H1 (cell line): ENCODE data around the gene EFEMP2. TPM values are rescaled to one million over a fixed set of nuclear protein-coding genes. Genes with fewer than 3 reads are reported as not detected.

ENCODE experiments used
- CBX5 ChIP-seq: fragments of 300-800, 300-1000 bp; sonication (generic); IDR thresholded peaks from 2 replicates; pipeline ENCODE4 v1.7.1; 2016; ENCODE audit warnings: antibody characterized with exemption, low read length, low read depth
- CHD2 ChIP-seq: IDR thresholded peaks from 2 replicates; pipeline ENCODE4 v1.6.1; 2012; ENCODE audit warnings: low read length, improper control_type of control experiment
- CREB1 ChIP-seq: IDR thresholded peaks from 2 replicates; pipeline ENCODE4 v1.6.1; 2012; ENCODE audit warnings: inconsistent platforms
- EGR1 ChIP-seq: IDR thresholded peaks from 2 replicates; pipeline ENCODE4 v1.6.1; 2011; ENCODE audit warnings: low read depth, low read length, borderline replicate concordance
- EP300 ChIP-seq, 2 experiments: IDR thresholded peaks; 1 replicate in 1 of 2; 2 replicates in 1 of 2; pipeline ENCODE4 v1.6.1; 2011 to 2012; ENCODE audit warnings: low read depth in 2 of 2, low read length in 2 of 2, mild to moderate bottlenecking in 2 of 2, borderline replicate concordance in 1 of 2, inconsistent platforms in 1 of 2, moderate library complexity in 1 of 2
- FOSL1 ChIP-seq: IDR thresholded peaks from 2 replicates; pipeline ENCODE4 v1.6.1; 2011; ENCODE audit warnings: mild to moderate bottlenecking, low read depth, low read length, moderate library complexity; ENCODE audit not compliant: insufficient read depth
- GTF2F1 ChIP-seq: IDR thresholded peaks from 2 replicates; pipeline ENCODE4 v1.6.1; 2012; ENCODE audit warnings: low read depth, low read length, improper control_type of control experiment, borderline replicate concordance
- HDAC2 ChIP-seq, 2 experiments: fragments of 300-600 bp in 1 of 2; sonication (generic) in 1 of 2; IDR thresholded peaks; 2 replicates each; pipeline ENCODE4 v1.6.1; 2011 to 2012; ENCODE audit warnings: low read depth in 2 of 2, low read length in 2 of 2, mild to moderate bottlenecking in 2 of 2, moderate library complexity in 2 of 2, borderline replicate concordance in 1 of 2, inconsistent platforms in 1 of 2
- JUND ChIP-seq: IDR thresholded peaks from 2 replicates; pipeline ENCODE4 v1.6.1; 2011; ENCODE audit warnings: mild to moderate bottlenecking, improper control_type of control experiment, low read length
- KDM1A ChIP-seq: fragments of 200-600, 300-600 bp; sonication (generic); IDR thresholded peaks from 2 replicates; pipeline ENCODE4 v1.7.1; 2016; ENCODE audit warnings: mild to moderate bottlenecking, low read length, borderline replicate concordance
- NANOG ChIP-seq: IDR thresholded peaks from 2 replicates; pipeline ENCODE4 v1.6.1; 2011; ENCODE audit warnings: low read length, low read depth, mild to moderate bottlenecking, inconsistent platforms; ENCODE audit not compliant: insufficient read depth, poor library complexity, severe bottlenecking
- PHF8 ChIP-seq: fragments of 200-600 bp; sonication (generic); conservative IDR thresholded peaks from 2 replicates; pipeline ENCODE4 v1.7.1; 2012; ENCODE audit warnings: low read depth, mild to moderate bottlenecking, inconsistent platforms, low read length, moderate library complexity
- POLR2AphosphoS5 ChIP-seq: IDR thresholded peaks from 2 replicates; pipeline ENCODE4 v1.6.1; 2011; ENCODE audit warnings: low read depth, low read length
- POU5F1 ChIP-seq: IDR thresholded peaks from 2 replicates; pipeline ENCODE4 v1.6.1; 2011; ENCODE audit warnings: low read depth, mild to moderate bottlenecking, low read length, moderate library complexity
- RAD21 ChIP-seq, 2 experiments: IDR thresholded peaks in 1 of 2; conservative IDR thresholded peaks in 1 of 2; 2 replicates each; pipeline ENCODE4 v1.6.1; 2011; ENCODE audit warnings: low read depth in 2 of 2, low read length in 2 of 2, improper control_type of control experiment in 1 of 2, inconsistent platforms in 1 of 2, mild to moderate bottlenecking in 1 of 2, moderate library complexity in 1 of 2
- SIN3A ChIP-seq, 2 experiments: IDR thresholded peaks in 1 of 2; conservative IDR thresholded peaks in 1 of 2; 2 replicates each; pipeline ENCODE4 v1.6.1; 2011 to 2012; ENCODE audit warnings: low read length in 2 of 2, improper control_type of control experiment in 1 of 2, low read depth in 1 of 2, mild to moderate bottlenecking in 1 of 2
- SIX5 ChIP-seq: IDR thresholded peaks from 2 replicates; pipeline ENCODE4 v1.6.1; 2011; ENCODE audit warnings: mild to moderate bottlenecking, low read depth, low read length
- SRF ChIP-seq: IDR thresholded peaks from 2 replicates; pipeline ENCODE4 v1.6.1; 2011; ENCODE audit warnings: mild to moderate bottlenecking, low read depth, low read length, moderate library complexity
- TAF1 ChIP-seq: IDR thresholded peaks from 2 replicates; pipeline ENCODE4 v1.6.1; 2011; ENCODE audit warnings: mild to moderate bottlenecking, low read depth, low read length
- TAF7 ChIP-seq: optimal IDR thresholded peaks from 2 replicates; pipeline ENCODE3; 2011; ENCODE audit warnings: low read depth, mild to moderate bottlenecking, inconsistent platforms, low read length, moderate library complexity, borderline replicate concordance
- TBP ChIP-seq: IDR thresholded peaks from 2 replicates; pipeline ENCODE4 v1.6.1; 2011; ENCODE audit warnings: low read depth, low read length, improper control_type of control experiment
- TCF12 ChIP-seq: IDR thresholded peaks from 2 replicates; pipeline ENCODE4 v1.6.1; 2011; ENCODE audit warnings: low read depth, mild to moderate bottlenecking, low read length
- TEAD4 ChIP-seq: IDR thresholded peaks from 2 replicates; pipeline ENCODE4 v1.6.1; 2012; ENCODE audit warnings: low read depth, low read length, inconsistent platforms, mixed read lengths
- polyA plus RNA-seq, 7 experiments: library from polyadenylated mRNA; depleted of rRNA in 3 of 7; stranded (reverse) in 5 of 7; unstranded in 2 of 7; fragments of >200 nt in 5 of 7; fragments of 200-250 nt in 2 of 7; gene quantifications; 1 replicate in 5 of 7; 2 replicates in 1 of 7; 4 replicates in 1 of 7; pipeline versions ENCODE4 v1.2.1 to v1.2.3, GENCODE V29; 2011 to 2013; ENCODE audit warnings: missing spikeins in 2 of 7, mixed read lengths in 2 of 7
- total RNA-seq: library from RNA; stranded (reverse); fragmentation: NEBNext Ultra II Directional; extraction: Animal tissue kit (Norgen Biotek cat#: 25700); gene quantifications from 2 replicates; pipeline ENCODE4 v1.2.1, GENCODE V29; 2021

The EFEMP2 gene
- total and polyA plus RNA-seq, 2 of the 8 experiments (the other 6 are each of a cell fraction or from before 2014, with no cell fraction given), result 8.8 to 17.2 TPM

DNA sequence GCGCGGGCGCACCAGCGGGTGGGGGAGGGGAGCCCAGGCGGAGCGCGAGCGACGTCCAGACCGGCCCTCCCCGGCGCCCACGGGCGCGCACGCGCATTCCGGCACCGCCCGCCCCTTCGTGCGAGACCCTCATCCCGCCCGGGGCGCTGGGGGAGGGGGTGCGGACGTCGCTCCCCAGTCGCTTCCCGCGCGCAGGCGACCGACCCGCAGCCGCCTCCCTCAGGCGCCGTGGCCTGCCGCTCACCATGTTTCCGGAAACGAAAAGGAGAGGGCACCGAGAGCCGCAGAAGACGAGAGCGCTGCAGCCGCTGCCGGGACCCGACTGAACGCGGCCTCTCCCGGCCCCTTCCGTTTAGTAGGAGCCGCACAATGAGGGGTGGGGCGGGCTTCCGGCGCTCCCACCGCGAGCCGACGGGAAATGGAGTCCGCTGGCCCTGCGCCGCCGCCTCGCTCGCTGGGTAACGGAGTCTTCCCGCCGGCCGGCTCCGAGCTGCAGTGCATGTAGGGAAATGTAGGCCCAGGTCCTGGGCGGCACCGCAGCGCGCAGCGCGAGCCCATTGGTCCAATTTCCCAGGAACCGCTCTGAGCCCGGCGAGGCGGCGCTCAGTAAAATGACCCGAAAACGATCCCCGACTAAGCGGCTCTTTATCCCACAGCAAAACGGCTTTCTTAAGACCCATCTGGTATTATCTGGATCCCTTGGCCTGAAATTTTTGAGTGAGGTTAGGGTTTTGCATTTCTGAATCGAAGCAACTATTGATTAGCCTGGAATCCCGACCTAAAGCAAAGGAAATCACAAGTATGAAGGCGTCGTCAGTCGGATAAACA lies 14.5 kb downstream of the EFEMP2 start, which contains the start of gene CFL1 (continued):
- TF ChIP-seq HDAC2 (IDR thresholded peaks at IDR 0.05; ENCODE audit: borderline replicate concordance in 1 of 2, low read depth in 2 of 2, low read length in 2 of 2) (0 out of 4 replicates have a peak, but pooled peaks of 1 of the 2 experiments have one; percentile 9), TEAD4 (peak; percentile 36; the same call in 1 of the 2 replicates), PHF8 (peak; percentile 94), TBP (peak; percentile 98), SIX5 (peak; percentile 85), FOSL1 (no peak), GTF2F1 (peak; percentile 90), EP300 (IDR thresholded peaks at IDR 0.05; ENCODE audit: borderline replicate concordance in 1 of 2, low read depth in 2 of 2, low read length in 2 of 2) (no peak; a peak in 1 of 3 replicates), SIN3A (conservative IDR thresholded peaks at IDR 0.05 in 1 of 2, IDR thresholded peaks at IDR 0.05 in 1 of 2; ENCODE audit: low read depth in 1 of 2, low read length in 2 of 2) (peak; percentile 23 to 86; a peak in 3 of 4 replicates), CBX5 (no peak), TAF1 (peak; percentile 100), TCF12 (0 out of 2 replicates have a peak, but pooled peaks have one; percentile 23), NANOG (peak; percentile 18), TAF7 (peak; percentile 99), SRF (no peak), EGR1 (0 out of 2 replicates have a peak, but pooled peaks have one; percentile 32), RAD21 (IDR thresholded peaks at IDR 0.05 in 1 of 2, conservative IDR thresholded peaks at IDR 0.05 in 1 of 2; ENCODE audit: low read depth in 2 of 2, low read length in 2 of 2) (no peak), CHD2 (no peak), JUND (0 out of 2 replicates have a peak, but pooled peaks have one; percentile 15), CREB1 (peak; percentile 49; the same call in 1 of the 2 replicates), POU5F1 (no peak), POLR2AphosphoS5 (peak; percentile 99), KDM1A (no peak)
